Adipocyte (in vitro differentiated cells): ENCODE data around the gene SYTL2.

Experiments used
- DNase-seq: peaks from one replicate; pipeline ENCODE4 v3.0.0-alpha.2; 2015; ENCODE audit warnings: low read depth
- H3K27me3 ChIP-seq: replicated peaks from 2 replicates; pipeline ENCODE4 v1.7.0; 2013; ENCODE audit warnings: mild to moderate bottlenecking, low read length, moderate library complexity; ENCODE audit not compliant: control insufficient read depth, insufficient read depth
- H3K36me3 ChIP-seq: 2 replicates; pipeline ENCODE4 v1.7.0; 2013; ENCODE audit warnings: low read length, mild to moderate bottlenecking, moderate library complexity; ENCODE audit not compliant: control insufficient read depth, insufficient read depth, severe bottlenecking
- H3K4me1 ChIP-seq: 2 replicates; pipeline ENCODE4 v1.7.0; 2013; ENCODE audit warnings: mild to moderate bottlenecking, low read length, moderate library complexity; ENCODE audit not compliant: control insufficient read depth, insufficient read depth
- H3K4me3 ChIP-seq: 2 replicates; pipeline ENCODE4 v1.7.0; 2013; ENCODE audit warnings: mild to moderate bottlenecking, low read length, moderate library complexity
- H3K9ac ChIP-seq: 2 replicates; pipeline ENCODE4 v1.7.0; 2013; ENCODE audit warnings: mild to moderate bottlenecking, low read length, moderate library complexity
- H3K9me3 ChIP-seq: 2 replicates; pipeline ENCODE4 v1.7.0; 2013; ENCODE audit warnings: mild to moderate bottlenecking, low read length, moderate library complexity; ENCODE audit not compliant: control insufficient read depth

Gene SYTL2

GRCh38 chr11:85826116-85826855 is 15.3 kb upstream of the SYTL2 start:
- peak; percentile 50 for DNase-seq

GRCh38 chr11:85825616-85826015 is 14.7 kb upstream of the SYTL2 start:
- Histone ChIP-seq H3K9me3 (no peaks in the 10 kb centered on the region), H3K27me3 (no peaks in the 10 kb centered on the region), H3K4me1 (peaks cover 33% of the 10 kb centered on the region), H3K36me3 (no peaks in the 10 kb centered on the region), H3K4me3 (no peak overlapping the region), H3K9ac (no peak overlapping the region)
- DNase-seq, result peak; percentile 57

More at GRCh38 chr11:85826116-85826855, 15.3 kb upstream of the SYTL2 start:
- Histone ChIP-seq H3K9me3 (no peaks in the 10 kb centered on the region), H3K9ac (no peak overlapping the region), H3K27me3 (no peaks in the 10 kb centered on the region), H3K4me3 (no peak overlapping the region), H3K36me3 (no peaks in the 10 kb centered on the region), H3K4me1 (peaks cover 33% of the 10 kb centered on the region)

GRCh38 chr11:85823816-85824215 is 12.9 kb upstream of the SYTL2 start:
- Histone ChIP-seq H3K9me3 (no peaks in the 10 kb centered on the region), H3K4me1 (peaks cover 33% of the 10 kb centered on the region), H3K9ac (no peak overlapping the region), H3K4me3 (no peak overlapping the region), H3K27me3 (no peaks in the 10 kb centered on the region), H3K36me3 (no peaks in the 10 kb centered on the region)
- no peak for DNase-seq

GRCh38 chr11:85822814-85823213 is 11.9 kb upstream of the SYTL2 start:
- H3K9ac ChIP-seq, result no peak overlapping the region
- H3K27me3 ChIP-seq, result no peaks in the 10 kb centered on the region
- H3K4me3 ChIP-seq, result no peak overlapping the region
- no peaks in the 10 kb centered on the region for H3K9me3 ChIP-seq
- no peaks in the 10 kb centered on the region for H3K36me3 ChIP-seq
- no peak for DNase-seq
- peaks cover 23% of the 10 kb centered on the region for H3K4me1 ChIP-seq

- Histone ChIP-seq H3K9ac (no peak overlapping the region), H3K9me3 (no peaks in the 10 kb centered on the region), H3K27me3 (no peaks in the 10 kb centered on the region), H3K36me3 (no peaks in the 10 kb centered on the region), H3K4me3 (no peak overlapping the region), H3K4me1 (peaks cover 15% of the 10 kb centered on the region)
- peak; percentile 48 for DNase-seq
These were observed 10.7 kb upstream of the SYTL2 start for GRCh38 chr11:85821636-85822035.

GRCh38 chr11:85819441-85819840 is 8.5 kb upstream of the SYTL2 start:
- no peaks in the 10 kb centered on the region for H3K27me3 ChIP-seq
- H3K9me3 ChIP-seq, result no peaks in the 10 kb centered on the region
- no peak overlapping the region for H3K9ac ChIP-seq
- no peak overlapping the region for H3K4me3 ChIP-seq
- peaks cover 9% of the 10 kb centered on the region for H3K4me1 ChIP-seq
- no peak for DNase-seq
- no peaks in the 10 kb centered on the region for H3K36me3 ChIP-seq

- no peak overlapping the region for H3K4me3 ChIP-seq
- H3K27me3 ChIP-seq, result no peaks in the 10 kb centered on the region
- DNase-seq, result peak; percentile 83
- no peaks in the 10 kb centered on the region for H3K9me3 ChIP-seq
- H3K36me3 ChIP-seq, result no peaks in the 10 kb centered on the region
- H3K4me1 ChIP-seq, result peaks cover 8% of the 10 kb centered on the region
- H3K9ac ChIP-seq, result no peak overlapping the region
These were observed 4.4 kb upstream of the SYTL2 start for GRCh38 chr11:85815186-85815931.

GRCh38 chr11:85813721-85814120 is 2.8 kb upstream of the SYTL2 start:
- Histone ChIP-seq H3K4me3 (no peak overlapping the region), H3K27me3 (no peaks in the 10 kb centered on the region), H3K36me3 (no peaks in the 10 kb centered on the region), H3K4me1 (peaks cover 8% of the 10 kb centered on the region), H3K9me3 (no peaks in the 10 kb centered on the region), H3K9ac (no peak overlapping the region)
- DNase-seq, result no peak

GRCh38 chr11:85811624-85812023 is 683 bp upstream of the SYTL2 start:
- no peaks in the 10 kb centered on the region for H3K36me3 ChIP-seq
- H3K4me1 ChIP-seq, result peaks cover 8% of the 10 kb centered on the region
- DNase-seq, result no peak
- H3K4me3 ChIP-seq, result peak overlapping the region; percentile 80
- no peaks in the 10 kb centered on the region for H3K27me3 ChIP-seq
- peak overlapping the region; percentile 58 for H3K9ac ChIP-seq
- no peaks in the 10 kb centered on the region for H3K9me3 ChIP-seq

GRCh38 chr11:85810521-85810870 is 445 bp downstream of the SYTL2 start:
- no peaks in the 10 kb centered on the region for H3K27me3 ChIP-seq
- no peak for DNase-seq
- H3K4me1 ChIP-seq, result peaks cover 7% of the 10 kb centered on the region
- no peaks in the 10 kb centered on the region for H3K36me3 ChIP-seq
- H3K9ac ChIP-seq, result peak overlapping the region; percentile 70
- peak overlapping the region; percentile 80 for H3K4me3 ChIP-seq
- H3K9me3 ChIP-seq, result no peaks in the 10 kb centered on the region

- peak; percentile 34 for DNase-seq
- no peaks in the 10 kb centered on the region for H3K36me3 ChIP-seq
- H3K4me1 ChIP-seq, result peaks cover 5% of the 10 kb centered on the region
- H3K4me3 ChIP-seq, result peak overlapping the region; percentile 80
- H3K9ac ChIP-seq, result no peak overlapping the region
- no peaks in the 10 kb centered on the region for H3K27me3 ChIP-seq
- H3K9me3 ChIP-seq, result no peaks in the 10 kb centered on the region
These were observed 1.1 kb downstream of the SYTL2 start for GRCh38 chr11:85809863-85810262.
